Spleen (tissue), 7 donors: Measurements from ENCODE around the gene MRPL49.

Experiments used
- POLR2A ChIP-seq, 3 donors: fragments of 450-650 bp; IDR thresholded peaks; one replicate each; pipeline ENCODE4 v1.5.1; 2017; ENCODE audit warnings: antibody characterized with exemption in 3 of 3, mild to moderate bottlenecking in 1 of 3
- POLR2AphosphoS5 ChIP-seq, 3 donors: sonication (generic); formaldehyde crosslinking; IDR thresholded peaks; one replicate each; pipeline ENCODE4 v1.5.1; 2017; ENCODE audit warnings: antibody characterized with exemption in 3 of 3
- TF ChIP-seq, protein P1 (sequence below), 11 experiments: fragments of 200-600 bp in 7 of 11; fragments of 450-650 bp in 4 of 11; sonication (generic) in 4 of 11; IDR thresholded peaks in 8 of 11; conservative IDR thresholded peaks in 3 of 11; 1 replicate in 7 of 11; 2 replicates in 4 of 11; pipeline versions ENCODE4 v1.4.0 to v1.8.0; 2016 to 2021; ENCODE audit warnings: antibody characterized with exemption in 11 of 11, inconsistent platforms in 4 of 11, mild to moderate bottlenecking in 1 of 11
- donor health status: DM: no; HTN: no; CAD: no; lungs with moderate emphysema.
- donor health status: DM: no; HTN: no; CAD: no.
- donor health status: DM: no; HTN: no; CAD: no.

- TF ChIP-seq, protein P1, sequence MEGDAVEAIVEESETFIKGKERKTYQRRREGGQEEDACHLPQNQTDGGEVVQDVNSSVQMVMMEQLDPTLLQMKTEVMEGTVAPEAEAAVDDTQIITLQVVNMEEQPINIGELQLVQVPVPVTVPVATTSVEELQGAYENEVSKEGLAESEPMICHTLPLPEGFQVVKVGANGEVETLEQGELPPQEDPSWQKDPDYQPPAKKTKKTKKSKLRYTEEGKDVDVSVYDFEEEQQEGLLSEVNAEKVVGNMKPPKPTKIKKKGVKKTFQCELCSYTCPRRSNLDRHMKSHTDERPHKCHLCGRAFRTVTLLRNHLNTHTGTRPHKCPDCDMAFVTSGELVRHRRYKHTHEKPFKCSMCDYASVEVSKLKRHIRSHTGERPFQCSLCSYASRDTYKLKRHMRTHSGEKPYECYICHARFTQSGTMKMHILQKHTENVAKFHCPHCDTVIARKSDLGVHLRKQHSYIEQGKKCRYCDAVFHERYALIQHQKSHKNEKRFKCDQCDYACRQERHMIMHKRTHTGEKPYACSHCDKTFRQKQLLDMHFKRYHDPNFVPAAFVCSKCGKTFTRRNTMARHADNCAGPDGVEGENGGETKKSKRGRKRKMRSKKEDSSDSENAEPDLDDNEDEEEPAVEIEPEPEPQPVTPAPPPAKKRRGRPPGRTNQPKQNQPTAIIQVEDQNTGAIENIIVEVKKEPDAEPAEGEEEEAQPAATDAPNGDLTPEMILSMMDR (IDR thresholded peaks at IDR 0.05 in 8 of 11, conservative IDR thresholded peaks at IDR 0.05 in 3 of 11): no peak
- TF ChIP-seq POLR2A (IDR thresholded peaks at IDR 0.05): no peak
- TF ChIP-seq POLR2AphosphoS5 (IDR thresholded peaks at IDR 0.05): no peak
Measured at GRCh38 chr11:65133724-65134123, 11.6 kb downstream of the MRPL49 start.
